Stimulated activated CD8-positive, alpha-beta memory T cell treated with anti-CD3 and anti-CD28 coated beads, Interleukin-12 subunit alpha, Interleukin-12 subunit beta, amount 100 ng/mL, for 24 hours (primary cell): ENCODE data around the gene KRTAP12-2.

Source experiments
- DNase-seq: peaks from one replicate; pipeline ENCODE4 v3.0.0-alpha.2; 2020; ENCODE audit errors: extremely low read depth

Gene KRTAP12-2, protein sequence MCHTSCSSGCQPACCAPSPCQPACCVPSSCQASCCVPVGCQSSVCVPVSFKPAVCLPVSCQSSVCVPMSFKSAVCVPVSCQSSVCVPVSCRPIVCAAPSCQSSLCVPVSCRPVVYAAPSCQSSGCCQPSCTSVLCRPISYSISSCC

GRCh38 chr21:44666401-44667320, at the start of gene KRTAP12-2:
Gene KRTAP12-2, minus strand, starts transcription at chr21:44666927. Its CDS starts 41 bp downstream, at chr21:44666886.
- no peak for DNase-seq

DNA sequence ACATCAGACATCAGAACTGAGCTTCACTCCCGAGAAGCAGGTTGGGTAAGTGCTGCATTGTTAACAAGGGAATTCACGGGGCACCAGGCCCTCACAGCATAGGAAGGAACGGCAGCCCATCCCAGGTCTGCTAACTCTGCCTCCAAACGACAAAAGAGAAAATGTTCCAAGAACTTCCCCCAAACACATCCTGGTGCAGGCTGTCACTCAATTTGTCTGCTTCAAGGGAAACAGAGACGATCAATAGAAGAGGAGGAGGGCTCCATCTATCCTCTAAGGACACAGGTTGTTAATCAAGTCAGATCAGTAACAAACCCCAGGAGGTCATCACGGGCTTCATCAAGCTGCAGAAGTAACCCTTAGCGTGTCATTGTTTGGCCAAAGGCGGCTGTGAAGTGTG, 48.2 kb upstream of the KRTAP12-2 start:
- no peak for DNase-seq

- no peak for DNase-seq
Observed at GRCh38 chr21:44713846-44714245, 47.1 kb upstream of the KRTAP12-2 start.

DNA sequence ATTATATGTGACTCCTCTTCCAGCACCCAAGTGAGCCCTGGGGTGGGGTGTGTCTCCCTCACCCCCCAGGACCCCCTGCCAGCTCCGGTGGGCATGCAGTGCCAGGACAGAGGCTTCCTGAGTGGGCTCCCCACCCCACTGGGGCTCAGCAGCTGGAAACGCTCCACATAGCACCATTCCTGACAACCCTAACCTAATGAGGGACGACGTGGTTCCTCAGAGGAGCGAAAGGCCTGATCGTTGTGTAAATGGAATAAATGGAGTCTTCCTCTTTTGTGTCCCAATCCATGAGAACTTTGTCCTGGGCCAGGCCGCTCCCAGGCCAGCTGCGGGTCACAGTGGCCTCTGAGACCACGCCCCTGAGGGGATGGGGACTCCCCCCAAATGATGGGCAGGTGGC, 46.4 kb upstream of the KRTAP12-2 start:
- DNase-seq: no peak

DNA sequence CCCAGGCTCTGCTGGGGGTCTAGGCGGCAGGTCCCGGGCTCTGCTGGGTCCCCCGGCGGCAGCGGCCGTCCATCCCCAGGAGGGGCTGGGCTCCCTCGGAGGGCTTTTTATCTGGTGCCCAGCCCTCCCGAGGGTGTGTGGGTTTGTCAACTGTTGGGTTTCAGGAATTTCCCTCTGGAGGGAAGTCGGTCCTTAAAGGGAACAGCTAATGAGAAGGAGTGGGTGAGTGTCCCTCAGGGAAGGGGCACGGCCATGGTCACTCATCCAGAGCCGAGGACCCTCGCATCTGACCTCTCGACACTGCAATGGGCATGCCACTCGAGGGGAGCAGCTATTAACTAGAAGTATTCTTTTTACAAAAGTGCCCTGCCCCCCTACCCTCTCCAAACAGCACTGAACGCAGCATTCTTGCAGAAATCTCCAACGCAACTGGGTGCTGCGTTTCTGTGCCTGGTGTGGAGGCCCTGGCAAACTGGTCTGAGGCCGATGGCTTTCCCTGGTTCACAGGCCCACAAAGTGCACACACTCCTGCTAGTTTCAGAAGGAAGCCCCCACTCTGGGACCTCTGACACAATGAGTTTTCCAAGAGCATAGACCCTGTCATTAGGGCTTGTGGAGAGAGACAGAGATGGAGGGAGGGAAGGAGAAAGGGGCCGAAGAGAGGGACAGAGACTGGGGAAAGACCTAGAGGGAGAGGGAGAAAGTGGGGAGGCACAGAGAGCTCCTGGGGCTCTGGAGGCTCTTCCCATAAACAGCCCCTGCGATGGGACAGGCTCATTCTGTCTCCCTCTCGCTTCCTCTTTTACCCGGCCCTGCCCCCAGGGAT, 45.7 kb upstream of the KRTAP12-2 start:
- no peak for DNase-seq

DNA sequence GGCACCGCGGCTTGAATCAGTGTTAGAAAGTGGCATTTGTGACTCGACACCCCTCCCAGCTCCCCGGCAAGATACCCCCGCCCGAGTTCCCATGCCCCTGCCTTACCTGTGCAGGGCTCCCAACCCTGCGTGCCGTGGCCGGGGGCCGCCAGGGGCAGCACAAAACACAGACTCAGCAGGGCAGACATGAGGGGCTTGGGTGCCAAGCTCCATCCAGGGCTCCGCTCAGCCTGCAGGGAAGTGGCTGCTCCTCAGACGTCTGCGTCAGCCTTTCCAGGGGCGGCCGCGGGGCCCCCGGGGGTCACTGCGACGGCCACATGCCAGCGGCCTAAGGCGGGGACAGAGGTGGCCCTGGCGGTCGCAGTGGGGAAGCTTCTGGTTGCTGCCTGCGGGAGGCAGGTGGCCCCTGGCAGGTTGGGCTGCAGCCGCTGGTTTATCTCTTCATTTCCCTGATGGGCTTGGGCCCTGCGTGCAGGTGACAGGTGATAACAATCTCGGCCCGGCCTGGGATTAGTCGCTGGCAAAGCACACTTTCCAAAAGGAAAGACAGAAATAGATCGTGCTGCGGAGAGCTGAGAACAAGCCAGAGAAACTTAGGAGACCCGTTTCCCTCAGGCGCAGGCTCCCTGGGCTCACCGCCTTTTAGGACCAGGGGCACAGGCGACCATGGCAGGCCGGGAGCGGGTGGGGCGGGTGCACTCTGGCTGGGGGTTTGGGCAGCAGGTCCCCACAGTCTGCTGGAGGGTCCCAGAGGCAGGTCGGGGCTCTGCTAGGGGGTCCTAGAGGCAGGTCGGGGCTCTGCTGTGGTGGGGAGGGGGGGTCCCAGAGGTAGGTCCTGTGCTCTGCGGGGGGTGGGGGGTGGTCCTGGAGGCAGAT, 44.8 kb upstream of the KRTAP12-2 start, which contains the start of gene TSPEAR:
TSPEAR (minus strand) TSS at position 246 of the 876 bp plus-strand sequence; CDS start at position 188, 58 bp downstream.
- no peak for DNase-seq

DNA sequence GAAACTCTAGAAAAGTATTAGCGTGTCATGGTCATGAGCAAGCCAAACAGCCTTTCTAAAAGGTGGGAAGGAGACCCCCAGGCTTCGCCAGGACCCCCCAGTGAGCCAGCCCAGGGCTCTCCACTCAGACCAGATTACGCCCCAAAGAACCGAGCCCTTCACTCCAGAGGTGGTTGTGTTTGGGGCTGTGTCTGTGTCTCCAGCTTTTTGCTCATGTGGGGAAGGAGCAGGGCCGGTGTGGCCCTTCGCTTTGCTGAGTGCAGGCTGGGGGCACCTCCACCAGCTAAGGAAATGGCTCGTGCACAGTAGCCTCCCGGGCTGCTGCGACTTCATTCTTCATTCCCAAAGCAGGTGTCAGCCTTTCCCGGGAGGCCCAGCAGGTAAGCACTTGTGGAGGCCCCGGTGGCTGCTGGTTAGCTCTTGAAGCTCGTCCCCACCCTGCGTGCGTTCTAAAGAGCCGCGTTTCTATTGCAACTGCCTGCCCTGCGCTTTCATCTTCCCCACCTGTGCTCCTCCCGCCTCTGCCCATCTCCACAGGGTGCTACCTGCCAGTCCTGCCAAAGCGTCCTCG, 44.1 kb upstream of the KRTAP12-2 start:
- no peak for DNase-seq

- no peak for DNase-seq
Observed at GRCh38 chr21:44710294-44710665, 43.6 kb upstream of the KRTAP12-2 start.

GRCh38 chr21:44709426-44710293, 42.9 kb upstream of the KRTAP12-2 start:
- DNase-seq: no peak

GRCh38 chr21:44708866-44709425, 42.2 kb upstream of the KRTAP12-2 start:
- DNase-seq: no peak

DNA sequence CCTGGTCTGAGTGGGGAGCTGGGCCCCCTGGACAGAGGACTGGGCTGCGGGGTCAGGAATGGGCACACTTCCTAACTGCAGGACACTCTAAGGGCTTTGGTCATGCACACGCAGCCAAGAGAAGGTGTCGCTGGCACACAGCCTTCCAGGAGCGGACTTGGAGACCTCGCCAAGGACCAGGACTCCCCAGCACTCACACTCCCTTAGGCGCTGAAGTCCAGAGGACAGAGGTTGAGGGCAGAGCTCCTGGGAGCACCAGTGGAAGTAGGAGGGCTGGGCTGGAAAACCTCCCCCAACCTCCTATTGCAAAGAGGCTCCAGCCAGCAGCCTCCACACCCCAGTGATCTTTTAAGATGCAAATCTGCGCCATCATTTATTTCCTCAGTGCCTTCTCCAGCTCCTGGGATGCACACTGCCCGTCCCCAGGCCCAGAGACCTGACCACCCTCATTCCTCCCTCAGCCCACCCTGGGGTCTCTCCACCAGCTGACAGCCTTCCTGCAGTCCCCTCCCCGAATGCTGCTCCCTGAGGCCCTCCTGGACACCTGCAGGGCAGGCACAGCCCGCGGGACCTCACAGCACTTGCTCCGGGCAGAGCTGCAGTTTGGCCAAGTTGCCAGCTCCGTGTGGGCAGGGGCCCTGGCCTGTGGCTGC, 41.6 kb upstream of the KRTAP12-2 start:
- DNase-seq: no peak

DNA sequence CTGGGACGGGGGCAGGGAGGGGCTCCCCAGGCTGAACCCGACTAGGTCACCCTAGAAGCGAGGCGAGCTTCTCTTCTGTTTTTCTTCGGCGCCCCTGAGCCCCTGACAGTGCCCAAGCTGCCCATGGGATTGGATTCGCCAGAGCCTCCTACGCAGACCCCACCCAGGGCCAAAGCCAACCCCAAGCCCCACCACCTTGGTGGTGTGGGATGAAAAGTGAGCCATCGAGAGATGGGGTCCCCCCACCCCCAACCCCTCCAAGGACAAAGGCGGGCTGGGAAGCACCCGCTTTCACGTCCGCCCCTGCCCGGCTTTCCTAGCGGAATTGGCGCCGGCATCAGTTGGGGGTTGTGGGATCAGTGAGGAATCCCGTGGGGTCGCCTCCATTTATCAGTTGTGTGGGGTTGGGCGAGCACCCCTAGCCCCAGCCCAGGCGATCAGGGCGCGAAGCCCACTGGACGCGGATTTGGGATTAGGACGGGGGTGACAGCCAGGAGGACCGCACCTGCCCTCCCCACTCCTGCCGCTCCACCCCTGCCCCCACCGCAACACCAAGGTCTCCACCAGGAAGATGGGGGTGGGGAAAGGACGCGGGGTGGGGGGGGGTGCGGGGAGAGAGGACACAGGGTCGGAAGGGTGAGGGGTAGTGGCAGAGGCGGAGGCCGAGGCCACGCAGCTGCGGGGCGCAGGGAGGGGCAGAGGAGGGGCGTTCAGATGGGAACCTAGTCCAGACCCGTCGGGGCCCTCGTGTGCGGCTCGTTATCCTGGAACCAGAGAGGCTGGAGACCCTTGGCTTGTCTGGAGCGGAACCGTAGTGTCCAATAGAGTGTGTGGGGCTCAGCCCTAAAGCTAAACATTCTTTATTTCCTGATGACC, 40.2 kb upstream of the KRTAP12-2 start:
- no peak for DNase-seq

- no peak for DNase-seq
Observed at GRCh38 chr21:44706026-44706705, 39.4 kb upstream of the KRTAP12-2 start.

DNA sequence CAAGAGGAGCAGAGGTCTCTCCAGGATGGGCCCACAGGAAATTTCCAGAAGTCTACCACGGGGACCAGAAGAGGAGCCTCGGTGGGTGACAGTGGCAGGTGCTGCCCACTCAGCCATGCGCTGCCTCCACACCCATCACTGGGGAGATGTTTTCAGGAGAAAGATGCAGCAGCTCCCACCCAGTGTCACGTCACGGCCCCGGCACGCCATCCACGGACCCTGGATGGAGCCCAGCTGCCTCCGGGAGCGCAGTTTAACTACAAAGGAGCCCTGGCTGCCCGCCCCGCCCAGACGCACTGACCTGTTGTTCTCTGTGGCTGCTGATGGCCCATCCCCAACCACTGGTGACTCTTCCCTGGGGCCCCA, 37.9 kb upstream of the KRTAP12-2 start:
- DNase-seq: no peak

DNA sequence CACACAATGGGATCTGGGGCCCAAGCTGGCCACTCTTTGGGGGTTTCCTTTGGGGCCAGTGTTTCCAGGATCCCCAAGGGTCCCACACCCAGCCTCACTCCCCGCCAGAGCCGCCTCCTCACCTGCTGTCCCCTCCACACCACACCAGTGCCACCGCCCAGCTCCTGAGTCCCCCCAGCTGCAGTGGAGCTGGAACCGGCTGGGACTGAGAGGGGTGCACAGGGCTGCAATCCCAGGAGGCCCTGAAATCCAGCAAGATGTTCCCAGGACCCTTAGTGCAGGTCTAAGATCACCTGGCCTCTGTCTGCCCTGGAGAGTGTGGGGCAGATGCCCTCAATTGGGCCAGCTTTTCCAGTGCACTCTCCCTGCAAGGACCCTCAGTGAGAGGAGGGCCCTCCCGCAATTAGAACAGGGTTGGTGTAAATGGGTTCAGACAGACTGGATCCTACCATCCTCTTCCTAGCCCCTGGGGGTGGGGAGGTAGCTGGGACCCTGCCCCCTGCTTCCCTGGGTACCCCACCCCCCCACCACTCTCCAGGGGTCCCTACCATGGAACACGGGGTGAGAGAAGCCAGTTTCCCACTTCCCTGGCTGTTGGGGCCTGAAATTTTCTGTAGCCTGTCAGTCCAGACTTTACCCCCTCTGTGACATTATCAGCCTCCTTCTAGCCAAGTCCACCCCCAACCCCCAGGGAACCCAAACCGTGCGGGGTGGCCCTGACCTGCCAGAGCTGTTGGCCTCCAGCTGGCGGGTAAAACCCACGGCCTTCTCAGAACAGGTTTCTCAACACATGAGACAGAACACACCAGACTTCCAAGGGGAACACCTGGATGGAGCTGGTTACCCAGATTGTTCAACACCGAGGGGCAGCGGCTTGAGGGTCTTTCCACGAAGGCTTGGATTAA, 37.3 kb upstream of the KRTAP12-2 start:
- DNase-seq: no peak

GRCh38 chr21:44702973-44703730, 36.4 kb upstream of the KRTAP12-2 start:
- no peak for DNase-seq
